ENCODE measurements around the gene CLDN16.

The CLDN16 gene

DNA sequence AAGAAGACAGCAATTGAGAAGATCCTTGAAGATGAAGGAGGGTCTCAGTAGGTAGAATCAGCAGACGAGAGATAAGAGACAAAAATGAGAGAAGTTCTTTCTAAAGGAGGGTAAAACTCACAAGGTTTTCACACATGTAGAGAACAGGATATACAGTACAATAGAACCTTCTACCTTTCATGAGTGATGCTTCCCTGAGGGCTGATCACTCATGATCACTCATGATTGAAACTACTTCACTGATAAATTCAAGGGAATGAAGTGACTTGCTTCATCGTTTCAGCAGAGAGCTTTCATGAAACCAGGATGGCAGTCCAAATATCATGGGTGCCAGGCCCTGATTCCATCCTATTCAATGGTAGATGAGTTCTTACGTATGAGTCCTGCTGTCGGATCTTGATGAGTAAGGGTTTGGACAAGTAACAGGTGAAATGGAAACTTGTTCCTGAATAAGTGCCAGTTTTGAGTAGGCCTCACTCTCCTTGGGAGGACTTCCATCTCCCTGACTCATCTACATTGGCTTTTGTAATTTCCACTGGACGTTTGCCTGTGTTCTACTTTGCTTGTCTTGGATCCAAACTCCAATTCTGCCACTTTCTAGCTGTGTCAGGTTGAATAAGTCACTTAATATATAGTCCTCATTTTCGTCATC, 9.6 kb upstream of the CLDN16 start:
- TF ChIP-seq, protein P1, sequence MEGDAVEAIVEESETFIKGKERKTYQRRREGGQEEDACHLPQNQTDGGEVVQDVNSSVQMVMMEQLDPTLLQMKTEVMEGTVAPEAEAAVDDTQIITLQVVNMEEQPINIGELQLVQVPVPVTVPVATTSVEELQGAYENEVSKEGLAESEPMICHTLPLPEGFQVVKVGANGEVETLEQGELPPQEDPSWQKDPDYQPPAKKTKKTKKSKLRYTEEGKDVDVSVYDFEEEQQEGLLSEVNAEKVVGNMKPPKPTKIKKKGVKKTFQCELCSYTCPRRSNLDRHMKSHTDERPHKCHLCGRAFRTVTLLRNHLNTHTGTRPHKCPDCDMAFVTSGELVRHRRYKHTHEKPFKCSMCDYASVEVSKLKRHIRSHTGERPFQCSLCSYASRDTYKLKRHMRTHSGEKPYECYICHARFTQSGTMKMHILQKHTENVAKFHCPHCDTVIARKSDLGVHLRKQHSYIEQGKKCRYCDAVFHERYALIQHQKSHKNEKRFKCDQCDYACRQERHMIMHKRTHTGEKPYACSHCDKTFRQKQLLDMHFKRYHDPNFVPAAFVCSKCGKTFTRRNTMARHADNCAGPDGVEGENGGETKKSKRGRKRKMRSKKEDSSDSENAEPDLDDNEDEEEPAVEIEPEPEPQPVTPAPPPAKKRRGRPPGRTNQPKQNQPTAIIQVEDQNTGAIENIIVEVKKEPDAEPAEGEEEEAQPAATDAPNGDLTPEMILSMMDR (IDR thresholded peaks at IDR 0.05; ENCODE audit: extremely low read depth, missing control alignments): no peak
- no peak for DNase-seq (ENCODE audit: low spot score)

DNA sequence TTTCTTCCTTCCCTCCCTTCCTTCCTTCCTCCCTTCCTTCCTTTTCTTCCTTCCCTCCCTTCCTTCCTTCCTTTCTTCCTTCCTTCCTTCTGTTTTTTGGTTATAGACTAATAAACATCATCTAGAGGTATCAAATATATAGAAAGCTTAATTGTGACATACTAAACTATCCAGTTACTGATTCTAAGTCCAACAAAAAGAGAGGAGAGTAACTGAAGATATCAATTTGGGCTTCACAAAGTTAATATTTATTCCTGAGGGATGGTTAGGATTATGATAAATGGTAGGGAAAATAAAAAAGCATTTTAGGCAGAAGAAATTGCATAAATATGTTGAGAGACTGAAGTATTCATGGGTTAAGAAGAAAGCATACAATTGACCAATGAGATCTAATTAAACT, 7.8 kb upstream of the CLDN16 start:
- TF ChIP-seq, protein P1 (IDR thresholded peaks at IDR 0.05; ENCODE audit: extremely low read depth, missing control alignments): no peak
- no peak for DNase-seq (ENCODE audit: low spot score)

DNA sequence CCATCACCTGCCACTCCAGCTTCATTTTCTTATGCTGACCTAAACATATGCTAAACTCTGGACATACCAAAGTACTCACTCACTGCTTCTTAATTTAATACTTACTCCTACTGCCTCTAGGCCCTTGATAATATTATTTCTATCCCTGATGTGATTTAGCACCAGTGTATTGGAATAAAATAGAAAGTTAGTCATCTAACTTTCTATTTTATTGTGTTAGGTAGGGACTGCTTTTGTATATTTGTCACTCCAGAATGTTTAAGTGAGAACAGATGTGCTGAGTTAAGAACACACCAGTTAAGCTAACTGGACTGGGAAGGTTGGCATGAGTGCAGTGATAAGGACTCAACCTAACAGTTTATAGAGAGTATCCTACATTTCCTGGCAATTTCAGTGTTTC, 6.5 kb upstream of the CLDN16 start:
- DNase-seq (ENCODE audit: low spot score): no peak

DNA sequence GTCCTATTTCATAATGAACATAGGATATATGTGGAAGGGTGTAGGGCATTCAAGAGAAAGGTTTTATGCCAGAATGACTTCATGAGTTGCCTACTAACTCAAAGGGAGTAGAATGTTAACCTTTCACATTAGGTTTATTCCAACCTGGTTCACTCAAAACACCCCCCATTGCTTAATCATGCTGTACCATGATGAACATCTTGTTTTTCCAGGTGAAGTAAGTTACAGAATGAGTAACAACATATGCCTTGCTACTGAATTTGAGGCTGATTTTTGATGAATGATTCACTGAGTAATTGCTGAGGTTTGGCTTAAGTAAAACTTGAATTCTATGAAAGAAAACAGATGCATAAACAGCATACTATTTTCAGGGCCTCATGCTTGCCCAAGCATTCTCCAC, 5.9 kb upstream of the CLDN16 start:
- TF ChIP-seq, protein P1 (IDR thresholded peaks at IDR 0.05; ENCODE audit: extremely low read depth, missing control alignments): no peak
- DNase-seq (ENCODE audit: low spot score): no peak

More for the DNA sequence above, 6.5 kb upstream of the CLDN16 start:
- TF ChIP-seq, protein P1 (IDR thresholded peaks at IDR 0.05; ENCODE audit: extremely low read depth, missing control alignments): no peak

DNA sequence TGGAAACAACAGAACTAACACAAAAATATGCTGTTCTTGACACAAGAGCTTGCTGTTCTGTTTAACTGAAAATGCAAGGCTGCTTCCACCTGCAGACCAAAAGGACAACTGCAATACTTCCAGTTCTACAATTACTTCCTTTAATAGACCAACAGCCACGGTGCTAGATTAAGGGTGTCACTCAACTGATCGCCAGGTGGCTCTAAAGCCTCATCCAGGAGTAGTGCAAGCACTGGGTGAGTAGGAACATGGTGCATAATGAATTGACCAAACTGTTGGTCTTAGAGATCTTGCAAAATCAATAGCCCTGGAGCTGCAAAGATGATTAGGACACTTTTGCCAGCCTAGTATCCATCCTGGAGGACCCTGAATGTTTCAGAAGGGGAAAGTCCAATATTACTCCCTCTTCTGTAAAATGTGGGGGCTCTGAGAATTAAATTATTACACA, 3.6 kb upstream of the CLDN16 start:
- DNase-seq (ENCODE audit: low spot score): peak; percentile 52
- TF ChIP-seq, protein P1 (IDR thresholded peaks at IDR 0.05; ENCODE audit: extremely low read depth, missing control alignments): no peak

DNA sequence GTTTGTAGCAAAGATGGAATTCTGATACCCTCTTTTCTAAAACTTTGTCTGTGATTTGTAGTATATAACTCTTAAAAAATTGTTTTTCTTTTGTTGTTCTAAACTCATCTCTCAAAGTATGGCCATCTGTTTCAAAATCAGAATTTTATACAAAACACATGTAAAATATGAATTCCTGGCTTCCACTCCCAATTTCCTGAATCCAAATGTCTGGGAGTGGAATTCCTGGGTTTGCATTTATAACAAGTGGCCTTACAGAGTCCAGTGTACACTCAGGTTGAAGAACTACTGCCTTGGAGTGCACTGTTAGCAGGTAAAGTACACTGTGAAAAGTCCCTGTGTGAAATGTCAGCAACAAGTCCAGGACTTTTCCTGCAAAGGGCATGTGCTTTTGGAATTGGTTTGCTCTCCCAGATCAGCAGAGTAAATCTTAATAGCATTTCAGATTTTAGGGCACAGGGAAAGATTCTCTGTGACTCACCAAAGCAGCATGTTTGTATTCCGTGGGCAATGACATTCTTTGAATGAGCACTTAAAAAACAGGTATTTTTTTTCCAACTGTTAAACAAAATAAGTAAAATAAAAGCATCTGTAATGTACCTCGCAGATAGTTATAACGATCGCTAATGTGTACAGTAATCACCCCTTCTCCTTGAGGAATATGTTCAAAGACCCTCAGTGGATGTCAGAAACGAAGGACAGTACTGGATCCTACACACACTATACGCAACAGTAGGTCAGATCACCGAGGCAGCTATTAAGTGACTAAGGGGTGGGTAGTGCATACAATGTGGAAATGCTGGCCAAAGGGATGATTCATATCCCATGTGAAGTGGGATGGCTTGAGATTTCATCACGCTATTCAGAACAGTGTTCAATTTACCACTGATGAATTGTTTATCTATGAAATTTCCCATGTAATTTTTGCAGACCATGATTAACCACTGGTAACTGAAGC, 2.0 kb upstream of the CLDN16 start:
- DNase-seq (ENCODE audit: low spot score): no peak
- TF ChIP-seq, protein P1 (IDR thresholded peaks at IDR 0.05; ENCODE audit: extremely low read depth, missing control alignments): no peak

DNA sequence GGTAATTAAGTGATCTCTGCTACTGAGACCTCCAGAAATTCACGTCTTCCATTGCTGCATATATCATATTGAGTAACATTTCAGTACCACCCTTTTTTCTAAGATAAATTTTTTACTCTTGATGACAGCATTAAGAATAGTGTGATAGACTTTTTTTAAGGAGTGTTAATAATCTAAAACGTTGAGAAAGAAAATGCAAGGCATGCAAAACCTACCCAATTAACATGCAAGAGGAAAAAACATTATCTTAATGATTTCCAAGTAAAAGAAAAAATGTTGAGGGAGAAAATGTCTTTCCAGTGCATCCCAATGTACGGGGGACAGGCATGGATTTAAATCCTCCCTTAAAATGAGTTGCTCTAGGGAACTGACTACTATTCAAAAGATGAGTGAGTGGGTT, 740 bp downstream of the CLDN16 start:
- TF ChIP-seq, protein P1 (IDR thresholded peaks at IDR 0.05; ENCODE audit: extremely low read depth, missing control alignments): no peak
- DNase-seq (ENCODE audit: low spot score): no peak
